DOHH2 (cell line): ENCODE data around the gene HDAC8.

Experiments
- H3F3A ChIP-seq: fragments of 200-600 bp; sonication (generic), shearing (Covaris generic); 2 replicates; pipeline ENCODE4 v1.6.0; 2016; ENCODE audit warnings: antibody characterized with exemption, mild to moderate bottlenecking; ENCODE audit not compliant: control insufficient read depth, insufficient read depth
- H3K27ac ChIP-seq: fragments of 200-600 bp; sonication (generic); 2 replicates; pipeline ENCODE4 v1.5.1; 2014; ENCODE audit warnings: low read depth, mild to moderate bottlenecking, low read length, moderate library complexity
- H3K27me3 ChIP-seq: fragments of 200-600 bp; sonication (generic); 2 replicates; pipeline ENCODE4 v1.6.1; 2014; ENCODE audit warnings: mild to moderate bottlenecking, low read length, mixed read lengths; ENCODE audit not compliant: control insufficient read depth
- H3K36me3 ChIP-seq: fragments of 200-600 bp; sonication (generic); 2 replicates; pipeline ENCODE4 v1.6.1; 2014; ENCODE audit warnings: mild to moderate bottlenecking, low read length, moderate library complexity, mixed read lengths; ENCODE audit not compliant: control insufficient read depth
- H3K4me1 ChIP-seq: fragments of 200-600 bp; sonication (generic); 2 replicates; pipeline ENCODE4 v1.6.1; 2014; ENCODE audit warnings: mild to moderate bottlenecking, low read length, mixed read lengths; ENCODE audit not compliant: control insufficient read depth
- H3K4me2 ChIP-seq: fragments of 200-600 bp; sonication (generic); 2 replicates; pipeline ENCODE4 v1.6.0; 2014; ENCODE audit warnings: mild to moderate bottlenecking, low read length, moderate library complexity
- H3K4me3 ChIP-seq: fragments of 200-600 bp; sonication (generic); 2 replicates; pipeline ENCODE4 v1.5.1; 2014; ENCODE audit warnings: mild to moderate bottlenecking, low read length, mixed read lengths
- H3K79me2 ChIP-seq: fragments of 200-600 bp; sonication (generic); 2 replicates; pipeline ENCODE4 v1.6.1; 2014; ENCODE audit warnings: mild to moderate bottlenecking, low read length, mixed read lengths; ENCODE audit not compliant: control insufficient read depth
- H3K9me2 ChIP-seq: fragments of 200-600 bp; sonication (generic); replicated peaks from 2 replicates; pipeline ENCODE4 v1.6.1; 2014; ENCODE audit warnings: mild to moderate bottlenecking, low read length, mixed read lengths; ENCODE audit not compliant: control insufficient read depth
- H3K9me3 ChIP-seq: fragments of 200-600 bp; sonication (generic); 2 replicates; pipeline ENCODE4 v1.6.1; 2014; ENCODE audit warnings: antibody characterized with exemption, low read length, mixed read lengths; ENCODE audit not compliant: control insufficient read depth, insufficient read depth
- H4K20me1 ChIP-seq: fragments of 200-600 bp; sonication (generic); 2 replicates; pipeline ENCODE4 v1.6.0; 2014; ENCODE audit warnings: low read depth, mild to moderate bottlenecking, antibody characterized with exemption, low read length, moderate library complexity; ENCODE audit not compliant: control insufficient read depth, insufficient read depth
- EZH2phosphoT487 ChIP-seq: fragments of 200-600 bp; sonication (generic); IDR thresholded peaks from 2 replicates; pipeline ENCODE4 v1.6.1; 2017; ENCODE audit warnings: borderline replicate concordance, mild to moderate bottlenecking, antibody characterized with exemption, low read length, moderate library complexity, mixed read lengths
- TF ChIP-seq, protein P1 (sequence below): fragments of 200-600 bp; sonication (generic); IDR thresholded peaks from one replicate; pipeline ENCODE4 v1.5.1; 2014; ENCODE audit warnings: antibody characterized with exemption, mild to moderate bottlenecking, low read depth, low read length; ENCODE audit not compliant: poor library complexity, severe bottlenecking

The HDAC8 gene

DNA sequence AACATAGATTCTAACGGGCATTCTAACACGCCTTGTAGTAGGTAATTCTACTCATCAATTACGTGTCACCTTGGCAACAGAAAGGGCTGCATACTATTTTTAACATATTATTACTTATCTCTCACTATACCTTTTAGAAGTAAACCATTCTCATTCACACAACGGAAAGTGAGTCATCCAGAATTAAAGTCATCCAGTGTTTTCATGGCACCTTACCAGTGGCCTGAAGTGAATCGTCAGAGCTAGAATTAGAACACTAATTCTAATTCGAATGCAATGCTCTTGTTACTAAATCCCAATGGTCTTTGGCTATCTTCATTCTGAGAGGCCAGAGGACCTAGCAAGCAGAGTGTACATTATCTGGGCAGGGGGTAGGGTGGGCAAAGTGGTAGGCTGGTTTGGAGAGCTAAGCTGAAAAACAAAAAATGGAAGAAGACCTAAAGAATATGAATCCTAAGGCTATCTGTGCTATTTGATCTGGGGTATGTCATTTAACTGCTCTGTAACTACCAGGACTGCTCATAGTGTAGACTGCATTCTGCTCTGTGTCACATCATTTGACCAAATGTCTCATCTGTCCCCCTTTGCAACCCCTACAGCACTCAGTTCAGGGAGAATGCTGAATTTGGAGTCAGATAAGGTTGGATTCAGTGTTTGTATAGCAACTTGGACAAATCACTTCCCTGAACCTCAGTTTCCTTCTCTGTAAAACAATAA, 96.5 kb downstream of the HDAC8 start:
- Histone ChIP-seq H3F3A (no peaks in the 10 kb centered on the region), H3K4me1 (no peaks in the 10 kb centered on the region), H3K9me3 (no peaks in the 10 kb centered on the region), H4K20me1 (no peaks in the 10 kb centered on the region), H3K4me2 (no peak overlapping the region), H3K9me2 (no peaks in the 10 kb centered on the region), H3K4me3 (no peak overlapping the region), H3K79me2 (no peaks in the 10 kb centered on the region), H3K27ac (no peak overlapping the region), H3K27me3 (no peaks in the 10 kb centered on the region), H3K36me3 (no peaks in the 10 kb centered on the region)
- TF ChIP-seq, protein P1, sequence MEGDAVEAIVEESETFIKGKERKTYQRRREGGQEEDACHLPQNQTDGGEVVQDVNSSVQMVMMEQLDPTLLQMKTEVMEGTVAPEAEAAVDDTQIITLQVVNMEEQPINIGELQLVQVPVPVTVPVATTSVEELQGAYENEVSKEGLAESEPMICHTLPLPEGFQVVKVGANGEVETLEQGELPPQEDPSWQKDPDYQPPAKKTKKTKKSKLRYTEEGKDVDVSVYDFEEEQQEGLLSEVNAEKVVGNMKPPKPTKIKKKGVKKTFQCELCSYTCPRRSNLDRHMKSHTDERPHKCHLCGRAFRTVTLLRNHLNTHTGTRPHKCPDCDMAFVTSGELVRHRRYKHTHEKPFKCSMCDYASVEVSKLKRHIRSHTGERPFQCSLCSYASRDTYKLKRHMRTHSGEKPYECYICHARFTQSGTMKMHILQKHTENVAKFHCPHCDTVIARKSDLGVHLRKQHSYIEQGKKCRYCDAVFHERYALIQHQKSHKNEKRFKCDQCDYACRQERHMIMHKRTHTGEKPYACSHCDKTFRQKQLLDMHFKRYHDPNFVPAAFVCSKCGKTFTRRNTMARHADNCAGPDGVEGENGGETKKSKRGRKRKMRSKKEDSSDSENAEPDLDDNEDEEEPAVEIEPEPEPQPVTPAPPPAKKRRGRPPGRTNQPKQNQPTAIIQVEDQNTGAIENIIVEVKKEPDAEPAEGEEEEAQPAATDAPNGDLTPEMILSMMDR = no peak
- TF ChIP-seq EZH2phosphoT487 = no peak

DNA sequence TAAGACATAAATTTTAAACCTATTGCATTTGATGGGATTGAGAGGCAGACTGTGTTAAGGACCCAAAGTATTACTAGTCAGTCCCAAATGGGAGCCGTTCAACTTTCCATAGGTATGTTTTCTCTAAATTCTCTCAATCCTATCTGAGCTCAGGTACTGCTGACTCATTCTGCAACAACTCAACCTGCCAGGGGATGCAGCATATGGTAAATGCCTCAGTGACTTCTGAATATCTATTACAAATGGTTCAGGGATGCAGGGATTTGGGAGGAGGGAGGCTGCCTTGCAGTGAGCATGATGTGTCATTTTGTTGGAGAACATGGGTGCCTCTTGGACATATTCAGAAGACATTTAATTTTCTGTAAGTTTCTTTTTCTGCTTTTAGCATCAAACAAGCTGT, 97.3 kb downstream of the HDAC8 start:
- Histone ChIP-seq H3K27me3 (no peaks in the 10 kb centered on the region), H3K4me1 (no peaks in the 10 kb centered on the region), H3K36me3 (no peaks in the 10 kb centered on the region), H3K4me3 (no peak overlapping the region), H3K9me2 (no peaks in the 10 kb centered on the region), H3K4me2 (no peak overlapping the region), H4K20me1 (no peaks in the 10 kb centered on the region), H3K79me2 (no peaks in the 10 kb centered on the region), H3K9me3 (no peaks in the 10 kb centered on the region), H3F3A (no peaks in the 10 kb centered on the region), H3K27ac (no peak overlapping the region)
- no peak for TF ChIP-seq EZH2phosphoT487
- TF ChIP-seq, protein P1 = no peak

DNA sequence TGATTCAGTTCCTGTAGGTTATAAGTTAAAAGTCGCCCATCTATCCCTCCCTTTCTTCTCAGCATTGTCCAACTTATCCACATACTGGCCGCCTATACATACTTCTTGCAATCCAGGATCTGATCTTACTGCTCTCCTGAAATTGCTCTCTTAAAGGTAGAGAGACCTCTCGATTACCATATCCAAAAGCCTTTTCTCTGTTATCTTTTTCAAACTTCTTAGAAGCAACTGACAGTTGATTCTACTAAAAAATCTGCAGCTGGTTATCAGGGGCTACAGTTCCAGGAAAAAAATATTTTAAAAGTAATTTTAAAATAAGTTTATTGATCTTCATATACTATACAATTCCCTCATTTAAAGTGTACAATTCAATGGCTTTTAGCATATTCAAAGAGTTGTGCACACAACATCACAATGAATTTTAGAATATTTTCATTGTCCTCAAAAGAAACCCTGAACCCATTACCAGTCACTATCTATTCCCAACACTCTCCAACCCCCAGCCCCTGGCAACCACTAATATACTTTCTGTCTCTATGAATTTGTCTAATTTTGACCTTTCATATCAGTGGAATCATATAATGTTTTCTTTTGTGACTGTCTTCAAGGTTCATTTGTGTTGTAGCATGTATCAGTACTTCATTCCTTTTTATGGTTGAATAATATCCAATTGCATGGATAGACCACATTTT, 102.0 kb downstream of the HDAC8 start:
- no peaks in the 10 kb centered on the region for H3K4me1 ChIP-seq
- H3F3A ChIP-seq = no peaks in the 10 kb centered on the region
- H3K4me3 ChIP-seq = no peak overlapping the region
- no peak for TF ChIP-seq EZH2phosphoT487
- TF ChIP-seq, protein P1 = no peak
- H4K20me1 ChIP-seq = no peaks in the 10 kb centered on the region
- no peaks in the 10 kb centered on the region for H3K79me2 ChIP-seq
- H3K9me2 ChIP-seq = no peaks in the 10 kb centered on the region
- no peak overlapping the region for H3K4me2 ChIP-seq
- H3K27ac ChIP-seq = no peak overlapping the region
- no peaks in the 10 kb centered on the region for H3K36me3 ChIP-seq
- H3K9me3 ChIP-seq = no peaks in the 10 kb centered on the region
- no peaks in the 10 kb centered on the region for H3K27me3 ChIP-seq
